Fibroblast of villous mesenchyme (primary cell): ENCODE data around the gene CNTN6. TPM values are rescaled to one million over a fixed set of nuclear protein-coding genes. Genes with fewer than 3 reads are reported as not detected.

Experiments
- DNase-seq: peaks from one replicate; pipeline ENCODE4 v3.0.0-alpha.2; 2010; ENCODE audit warnings: low read depth
- H3K4me3 ChIP-seq: 2 replicates; pipeline ENCODE4 v1.5.1; 2011; ENCODE audit warnings: low read depth, mild to moderate bottlenecking, low read length
- total RNA-seq: library from RNA; depleted of rRNA; stranded (reverse); fragments of >200 nt; gene quantifications from 2 replicates; pipeline ENCODE4 v1.2.3, GENCODE V29; 2012
- TF ChIP-seq, protein P1 (sequence below): IDR thresholded peaks from 2 replicates; pipeline ENCODE4 v1.5.1; 2012; ENCODE audit warnings: low read depth, mild to moderate bottlenecking, low read length; ENCODE audit not compliant: insufficient read depth

Gene CNTN6
- under 0.01 and 0.97 TPM in 2 replicates for total RNA-seq

GRCh38 chr3:1092771-1093170 is at the start of gene CNTN6:
Gene CNTN6, plus strand, starts transcription at chr3:1093024. Its CDS starts 54,985 bp downstream, at chr3:1148009.
- DNase-seq = no peak

DNA sequence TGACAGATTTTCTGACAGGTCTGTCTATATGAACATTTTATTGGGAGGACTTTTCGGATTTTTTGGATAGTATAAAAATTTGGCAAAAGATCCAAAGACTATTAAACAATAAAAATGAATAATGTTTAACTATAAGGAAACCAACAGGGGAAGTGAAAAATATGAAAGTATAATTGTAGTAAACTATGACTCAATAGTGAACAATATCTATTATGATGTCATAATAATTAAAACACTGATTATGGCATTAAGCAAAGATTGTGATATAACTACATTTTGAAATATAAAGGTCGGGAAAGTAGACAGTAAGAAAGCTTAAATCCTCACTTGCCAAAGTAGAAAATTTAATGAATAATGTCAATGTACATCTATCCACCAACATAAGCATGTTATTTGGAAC is 44.3 kb upstream of the CNTN6 start:
- TF ChIP-seq, protein P1, sequence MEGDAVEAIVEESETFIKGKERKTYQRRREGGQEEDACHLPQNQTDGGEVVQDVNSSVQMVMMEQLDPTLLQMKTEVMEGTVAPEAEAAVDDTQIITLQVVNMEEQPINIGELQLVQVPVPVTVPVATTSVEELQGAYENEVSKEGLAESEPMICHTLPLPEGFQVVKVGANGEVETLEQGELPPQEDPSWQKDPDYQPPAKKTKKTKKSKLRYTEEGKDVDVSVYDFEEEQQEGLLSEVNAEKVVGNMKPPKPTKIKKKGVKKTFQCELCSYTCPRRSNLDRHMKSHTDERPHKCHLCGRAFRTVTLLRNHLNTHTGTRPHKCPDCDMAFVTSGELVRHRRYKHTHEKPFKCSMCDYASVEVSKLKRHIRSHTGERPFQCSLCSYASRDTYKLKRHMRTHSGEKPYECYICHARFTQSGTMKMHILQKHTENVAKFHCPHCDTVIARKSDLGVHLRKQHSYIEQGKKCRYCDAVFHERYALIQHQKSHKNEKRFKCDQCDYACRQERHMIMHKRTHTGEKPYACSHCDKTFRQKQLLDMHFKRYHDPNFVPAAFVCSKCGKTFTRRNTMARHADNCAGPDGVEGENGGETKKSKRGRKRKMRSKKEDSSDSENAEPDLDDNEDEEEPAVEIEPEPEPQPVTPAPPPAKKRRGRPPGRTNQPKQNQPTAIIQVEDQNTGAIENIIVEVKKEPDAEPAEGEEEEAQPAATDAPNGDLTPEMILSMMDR = no peak
- no peak for DNase-seq
- H3K4me3 ChIP-seq = no peak overlapping the region

More at GRCh38 chr3:1092771-1093170, at the start of gene CNTN6:
- TF ChIP-seq, protein P1 = no peak
- H3K4me3 ChIP-seq = no peak within 1 kb of the TSS

- TF ChIP-seq, protein P1 = no peak
- H3K4me3 ChIP-seq = no peak overlapping the region
- no peak for DNase-seq
These were observed 37.0 kb upstream of the CNTN6 start for GRCh38 chr3:1055870-1056269.

- DNase-seq = peak; percentile 4
- TF ChIP-seq, protein P1 = no peak
- no peak overlapping the region for H3K4me3 ChIP-seq
These were observed 36.1 kb upstream of the CNTN6 start for GRCh38 chr3:1056744-1057143.

GRCh38 chr3:1057436-1057835 is 35.4 kb upstream of the CNTN6 start:
- TF ChIP-seq, protein P1 = no peak
- DNase-seq = no peak
- no peak overlapping the region for H3K4me3 ChIP-seq

GRCh38 chr3:1068985-1069384 is 23.8 kb upstream of the CNTN6 start:
- DNase-seq = peak; percentile 36
- TF ChIP-seq, protein P1 = no peak
- no peak overlapping the region for H3K4me3 ChIP-seq

- no peak overlapping the region for H3K4me3 ChIP-seq
- TF ChIP-seq, protein P1 = no peak
These were observed 20.8 kb upstream of the CNTN6 start for GRCh38 chr3:1072041-1072440.

More at GRCh38 chr3:1072041-1072440, 20.8 kb upstream of the CNTN6 start:
- DNase-seq = no peak
